HG02885 (cell line): ENCODE measurements around the gene SEMA3E.

ENCODE experiments used
- ATAC-seq: cut with Tn5 transposase; IDR thresholded peaks from one replicate; pipeline ENCODE4 v1.9.1; 2021; ENCODE audit warnings: mild to moderate bottlenecking; ENCODE audit not compliant: unreplicated experiment, poor library complexity

Gene SEMA3E

GRCh38 chr7:83643012-83643411, 5.9 kb downstream of the SEMA3E start:
- no peak for ATAC-seq

GRCh38 chr7:83640731-83641537, 8.0 kb downstream of the SEMA3E start:
- ATAC-seq, result no peak

- no peak for ATAC-seq
Observed at GRCh38 chr7:83640240-83640639, 8.7 kb downstream of the SEMA3E start.

- no peak for ATAC-seq
Observed at GRCh38 chr7:83633516-83633915, 15.4 kb downstream of the SEMA3E start.

GRCh38 chr7:83629117-83629880, 19.6 kb downstream of the SEMA3E start:
- ATAC-seq, result no peak

- no peak for ATAC-seq
Observed at GRCh38 chr7:83617858-83618257, 31.1 kb downstream of the SEMA3E start.

- ATAC-seq, result no peak
Observed at GRCh38 chr7:83614112-83614511, 34.8 kb downstream of the SEMA3E start.

- peak; percentile 69 for ATAC-seq
Observed at GRCh38 chr7:83613232-83613631, 35.7 kb downstream of the SEMA3E start.

- ATAC-seq, result no peak
Observed at GRCh38 chr7:83611776-83612175, 37.2 kb downstream of the SEMA3E start.

- no peak for ATAC-seq
Observed at GRCh38 chr7:83610649-83611304, 38.2 kb downstream of the SEMA3E start.

GRCh38 chr7:83608716-83609115, 40.2 kb downstream of the SEMA3E start:
- no peak for ATAC-seq

GRCh38 chr7:83603649-83604048, 45.3 kb downstream of the SEMA3E start:
- no peak for ATAC-seq

- ATAC-seq, result no peak
Observed at GRCh38 chr7:83599131-83599530, 49.8 kb downstream of the SEMA3E start.

- ATAC-seq, result no peak
Observed at GRCh38 chr7:83593921-83594475, 54.9 kb downstream of the SEMA3E start.

- ATAC-seq, result no peak
Observed at GRCh38 chr7:83588602-83589240, 60.2 kb downstream of the SEMA3E start.

GRCh38 chr7:83586281-83586680, 62.7 kb downstream of the SEMA3E start:
- ATAC-seq, result no peak

GRCh38 chr7:83581667-83582435, 67.1 kb downstream of the SEMA3E start:
- ATAC-seq, result no peak

GRCh38 chr7:83579740-83580139, 69.2 kb downstream of the SEMA3E start:
- ATAC-seq, result no peak

GRCh38 chr7:83575436-83575835, 73.5 kb downstream of the SEMA3E start:
- no peak for ATAC-seq

GRCh38 chr7:83574616-83575015, 74.3 kb downstream of the SEMA3E start:
- no peak for ATAC-seq
